Measurements from ENCODE around the gene EME1.

The EME1 gene

DNA sequence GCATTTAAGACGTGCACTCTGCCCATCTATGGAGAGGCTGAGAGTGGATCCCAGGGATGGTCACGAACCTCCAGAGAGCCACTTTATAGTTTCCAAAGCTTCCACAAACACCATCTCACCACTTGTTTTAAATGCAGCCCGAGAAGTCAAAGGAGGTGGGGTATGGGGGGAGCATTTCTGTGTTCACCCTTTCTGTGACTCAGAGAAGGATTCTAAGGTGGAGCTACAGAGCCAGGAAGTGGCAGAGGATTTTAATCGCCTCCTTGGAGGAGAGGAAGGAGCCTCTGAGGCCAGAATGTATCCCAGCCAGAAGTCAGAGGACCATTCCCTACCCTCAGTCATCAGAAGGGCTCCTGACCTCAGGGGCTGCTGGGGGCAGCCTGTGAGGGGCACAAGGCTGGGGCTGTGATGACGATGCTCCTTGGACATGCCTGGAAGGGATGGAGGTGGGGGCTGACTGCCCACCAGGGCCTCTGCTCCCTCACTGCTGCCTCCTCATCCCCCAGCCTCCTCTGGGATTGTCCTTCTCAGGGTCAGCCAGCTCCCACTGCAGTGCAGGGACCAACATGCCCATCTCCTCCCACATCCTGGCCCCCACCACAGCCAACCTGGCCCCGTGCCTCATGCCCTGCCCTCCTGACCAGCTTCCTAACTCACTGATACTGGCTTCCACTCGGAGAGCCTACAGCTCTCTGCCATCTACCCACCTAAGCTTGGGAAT, 24.3 kb upstream of the EME1 start:
- DNase-seq (ENCODE audit: low spot score), result no peak

DNA sequence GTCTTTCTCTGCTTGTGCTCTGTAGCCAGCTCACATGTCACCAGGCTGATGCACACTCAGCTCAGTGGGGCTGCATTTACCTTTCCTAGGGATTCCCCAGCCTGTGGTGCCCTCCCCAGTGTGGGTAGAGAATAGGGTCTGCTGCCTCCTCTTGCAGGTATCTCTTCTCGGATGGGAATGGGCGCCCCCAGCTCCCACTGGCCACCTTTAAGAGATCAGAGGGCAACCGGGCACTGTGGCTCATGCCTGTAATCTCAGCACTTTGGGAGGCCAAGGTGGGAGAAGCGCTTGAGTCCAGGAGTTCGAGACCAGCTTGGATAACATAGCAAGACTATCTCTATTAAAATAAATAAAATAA, 23.8 kb upstream of the EME1 start:
- no peak for DNase-seq (ENCODE audit: low spot score)

DNA sequence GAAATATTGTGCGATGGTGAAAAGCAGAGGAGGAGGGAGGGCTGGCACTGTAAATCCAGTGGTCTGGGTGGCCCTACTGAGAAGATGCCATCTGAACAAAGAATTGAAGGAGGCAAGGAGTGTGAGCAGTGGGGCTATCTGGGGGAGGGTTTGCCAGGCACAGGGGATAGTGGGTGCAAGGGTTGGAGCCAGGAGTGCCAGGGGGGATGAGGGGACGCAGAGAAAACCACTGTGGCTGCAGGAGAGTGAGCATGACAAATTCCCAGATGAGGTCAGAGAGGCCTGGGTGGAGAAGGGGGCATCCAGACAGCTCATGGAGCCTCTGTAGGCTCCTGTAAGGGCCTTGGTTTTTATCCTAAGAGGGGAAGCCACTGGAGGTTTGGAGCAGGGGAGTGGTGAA, 22.3 kb upstream of the EME1 start:
- DNase-seq (ENCODE audit: low spot score), result no peak

DNA sequence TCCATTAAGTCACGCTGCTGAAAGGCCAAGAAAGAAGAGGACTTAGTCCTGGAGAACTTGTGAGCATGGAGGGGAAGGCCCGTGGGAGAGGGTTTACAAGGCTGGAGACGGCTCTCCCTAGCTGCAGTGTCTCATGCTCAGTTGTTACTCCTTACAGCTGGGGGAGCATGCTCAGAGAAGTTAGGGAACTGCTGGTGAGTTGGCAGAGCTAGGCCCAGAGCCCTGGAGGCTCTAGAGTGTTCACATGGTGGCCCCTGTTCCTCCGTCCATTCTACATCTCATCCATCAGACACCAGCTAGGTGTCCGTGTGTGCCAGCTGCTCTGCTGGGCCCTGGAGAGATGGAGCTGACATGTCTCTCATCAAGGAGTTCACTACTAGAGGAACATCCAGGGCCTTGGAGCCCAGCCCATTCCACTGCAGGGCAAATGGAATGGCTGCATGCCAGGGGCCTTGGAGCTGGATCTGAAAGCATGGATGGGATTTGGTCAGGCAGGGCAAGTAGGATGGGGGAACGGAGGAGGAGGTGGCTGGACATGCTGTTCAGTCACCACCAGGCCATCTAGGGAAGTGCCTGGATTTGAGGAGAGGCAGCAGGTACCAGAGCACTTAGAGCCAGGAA, 20.8 kb upstream of the EME1 start:
- no peak for DNase-seq (ENCODE audit: low spot score)

DNA sequence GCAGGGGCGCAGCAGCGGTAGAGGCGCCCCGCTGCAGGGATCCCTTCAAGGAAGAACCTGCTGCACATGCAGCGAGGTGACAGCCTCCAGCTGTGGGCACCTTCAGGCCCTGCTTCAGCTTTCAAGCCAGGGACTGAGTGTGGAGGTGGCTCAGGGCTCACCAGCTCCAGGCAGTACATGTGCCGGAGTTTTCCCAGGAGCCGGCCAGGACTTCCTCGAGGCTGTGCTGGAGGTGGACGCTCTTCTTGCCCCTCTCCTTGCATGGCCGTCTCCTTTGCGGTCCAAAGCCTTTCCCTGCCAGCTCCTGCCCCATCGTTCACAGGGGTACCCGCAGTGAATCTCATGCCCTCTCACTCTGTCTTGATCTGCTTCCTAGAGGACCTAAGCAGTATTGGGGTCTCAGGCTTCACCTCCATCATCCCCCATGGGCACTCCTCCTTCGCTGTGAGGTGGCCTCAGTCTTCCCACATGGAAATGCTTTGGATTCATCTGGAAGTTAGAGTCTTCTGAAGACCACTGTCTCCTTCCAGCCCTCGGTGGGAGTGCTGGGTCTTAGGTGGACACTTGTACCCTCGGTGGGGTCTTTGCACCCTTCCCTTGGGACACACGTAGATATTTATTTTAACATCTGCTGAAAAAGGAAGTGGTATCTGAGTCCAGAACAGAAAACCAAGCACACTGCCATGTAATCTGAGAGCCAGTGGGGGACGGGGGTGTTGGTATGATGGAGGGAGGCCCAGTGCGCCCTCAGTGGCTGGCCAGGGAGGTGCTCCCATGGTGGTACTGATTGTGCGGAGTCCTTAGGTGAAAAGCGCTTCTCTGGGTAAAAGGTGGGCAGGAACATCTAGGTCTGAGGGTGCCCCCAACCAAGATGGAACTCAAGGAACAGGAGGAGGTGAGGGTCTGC, 20.1 kb upstream of the EME1 start:
- no peak for DNase-seq (ENCODE audit: low spot score)

DNA sequence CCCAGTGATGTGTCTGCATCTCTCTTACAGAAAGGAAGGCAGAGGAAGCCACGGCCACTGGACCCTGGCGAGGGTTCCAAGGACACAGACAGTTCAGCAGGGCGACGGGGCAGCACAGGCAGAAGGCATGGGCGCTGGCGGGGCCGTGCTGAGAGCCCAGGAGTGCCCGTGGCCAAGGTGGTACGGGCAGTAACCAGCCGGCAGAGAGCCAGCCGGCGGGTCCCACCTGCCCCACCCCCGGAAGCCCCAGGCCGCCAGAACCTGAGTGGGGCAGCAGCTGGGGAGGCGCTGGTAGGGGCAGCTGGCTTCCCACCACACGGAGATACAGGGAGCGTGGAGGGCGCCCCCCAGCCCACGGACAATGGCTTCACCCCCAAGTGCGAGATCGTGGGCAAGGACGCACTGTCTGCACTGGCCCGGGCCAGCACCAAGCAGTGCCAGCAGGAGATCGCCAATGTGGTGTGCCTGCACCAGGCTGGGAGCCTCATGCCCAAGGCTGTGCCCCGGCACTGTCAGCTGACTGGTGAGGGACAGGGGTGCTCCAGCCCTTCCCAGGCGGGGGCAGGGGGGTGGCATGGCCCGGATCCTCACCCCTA, 19.3 kb upstream of the EME1 start:
- no peak for DNase-seq (ENCODE audit: low spot score)

DNA sequence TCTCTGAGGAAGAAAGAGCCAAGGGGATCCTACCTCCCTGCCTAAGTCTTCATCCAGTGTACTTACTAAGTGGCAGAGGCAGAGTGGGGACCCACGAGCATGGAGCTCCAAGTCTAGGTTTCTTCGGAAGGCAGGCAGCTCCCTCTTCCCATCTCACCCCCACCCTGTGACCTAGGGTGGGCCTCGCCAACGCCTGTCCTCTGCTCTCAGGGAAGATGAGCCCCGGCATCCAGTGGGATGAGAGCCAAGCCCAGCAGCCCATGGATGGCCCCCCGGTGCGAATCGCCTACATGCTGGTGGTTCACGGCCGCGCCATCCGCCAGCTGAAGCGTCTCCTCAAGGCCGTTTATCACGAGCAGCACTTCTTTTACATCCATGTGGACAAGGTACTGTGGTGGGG, 18.8 kb upstream of the EME1 start:
- no peak for DNase-seq (ENCODE audit: low spot score)

DNA sequence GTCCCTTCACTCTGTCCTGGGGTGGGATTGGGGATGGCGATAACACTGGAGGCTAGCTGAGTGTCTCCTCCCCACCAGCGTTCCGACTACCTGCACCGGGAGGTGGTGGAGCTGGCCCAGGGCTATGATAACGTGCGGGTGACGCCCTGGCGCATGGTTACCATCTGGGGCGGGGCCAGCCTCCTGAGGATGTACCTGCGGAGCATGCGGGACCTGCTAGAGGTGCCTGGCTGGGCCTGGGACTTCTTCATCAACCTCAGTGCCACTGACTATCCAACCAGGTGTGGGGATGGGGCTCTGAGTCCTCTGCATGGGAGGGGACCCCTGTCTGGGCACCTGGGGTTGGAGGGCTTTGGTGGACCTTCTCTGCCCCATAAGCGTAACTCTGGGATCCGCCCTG, 18.3 kb upstream of the EME1 start:
- DNase-seq (ENCODE audit: low spot score), result no peak

DNA sequence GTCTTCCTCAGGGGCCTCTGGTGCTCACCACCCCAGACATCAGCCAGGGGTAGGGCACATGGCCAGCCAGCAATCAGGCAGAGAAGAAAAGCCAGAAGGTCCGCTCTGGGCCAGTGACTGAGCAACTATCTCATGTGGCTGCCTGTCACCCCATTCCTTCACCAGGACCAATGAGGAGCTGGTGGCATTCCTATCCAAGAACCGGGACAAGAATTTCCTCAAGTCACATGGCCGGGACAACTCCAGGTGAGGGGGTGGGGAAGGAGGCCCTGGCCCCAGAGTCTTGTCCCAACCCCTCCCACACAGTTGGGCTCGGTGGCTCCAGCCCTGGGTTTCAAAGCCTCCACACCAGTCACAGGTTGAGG, 17.7 kb upstream of the EME1 start:
- no peak for DNase-seq (ENCODE audit: low spot score)

DNA sequence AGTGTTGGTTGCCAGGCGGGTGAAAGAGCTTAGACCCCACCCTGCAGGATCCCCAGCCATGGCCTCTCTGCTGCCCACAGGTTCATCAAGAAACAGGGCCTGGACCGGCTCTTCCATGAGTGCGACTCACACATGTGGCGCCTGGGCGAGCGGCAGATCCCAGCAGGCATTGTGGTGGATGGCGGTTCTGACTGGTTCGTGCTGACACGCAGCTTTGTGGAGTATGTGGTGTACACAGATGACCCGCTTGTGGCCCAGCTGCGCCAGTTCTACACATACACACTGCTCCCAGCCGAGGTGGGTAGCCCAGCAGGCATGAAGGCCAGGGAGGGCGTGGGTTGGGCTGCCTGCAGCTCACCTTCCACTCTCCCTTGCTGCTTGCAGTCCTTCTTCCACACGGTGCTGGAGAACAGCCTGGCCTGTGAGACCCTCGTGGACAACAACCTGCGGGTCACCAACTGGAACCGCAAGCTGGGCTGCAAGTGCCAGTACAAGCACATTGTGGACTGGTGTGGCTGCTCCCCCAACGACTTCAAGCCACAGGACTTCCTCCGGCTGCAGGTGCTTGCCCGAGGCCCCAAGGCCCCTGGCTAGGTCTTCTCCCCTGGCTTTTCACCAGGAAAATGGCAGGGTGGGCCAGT, 17.2 kb upstream of the EME1 start:
- no peak for DNase-seq (ENCODE audit: low spot score)

DNA sequence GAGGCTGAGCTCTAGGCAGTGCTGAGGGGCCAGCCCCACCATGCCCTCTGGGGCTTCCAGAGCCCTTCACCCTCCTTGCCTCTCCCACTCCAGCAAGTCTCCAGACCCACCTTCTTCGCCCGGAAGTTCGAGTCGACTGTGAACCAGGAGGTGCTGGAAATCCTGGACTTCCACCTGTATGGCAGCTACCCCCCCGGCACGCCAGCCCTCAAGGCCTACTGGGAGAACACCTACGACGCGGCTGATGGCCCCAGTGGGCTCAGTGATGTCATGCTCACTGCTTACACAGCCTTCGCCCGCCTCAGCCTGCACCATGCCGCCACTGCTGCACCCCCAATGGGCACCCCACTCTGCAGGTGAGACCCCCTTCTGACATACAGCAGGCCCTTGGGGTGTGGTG, 16.6 kb upstream of the EME1 start:
- DNase-seq (ENCODE audit: low spot score), result no peak

DNA sequence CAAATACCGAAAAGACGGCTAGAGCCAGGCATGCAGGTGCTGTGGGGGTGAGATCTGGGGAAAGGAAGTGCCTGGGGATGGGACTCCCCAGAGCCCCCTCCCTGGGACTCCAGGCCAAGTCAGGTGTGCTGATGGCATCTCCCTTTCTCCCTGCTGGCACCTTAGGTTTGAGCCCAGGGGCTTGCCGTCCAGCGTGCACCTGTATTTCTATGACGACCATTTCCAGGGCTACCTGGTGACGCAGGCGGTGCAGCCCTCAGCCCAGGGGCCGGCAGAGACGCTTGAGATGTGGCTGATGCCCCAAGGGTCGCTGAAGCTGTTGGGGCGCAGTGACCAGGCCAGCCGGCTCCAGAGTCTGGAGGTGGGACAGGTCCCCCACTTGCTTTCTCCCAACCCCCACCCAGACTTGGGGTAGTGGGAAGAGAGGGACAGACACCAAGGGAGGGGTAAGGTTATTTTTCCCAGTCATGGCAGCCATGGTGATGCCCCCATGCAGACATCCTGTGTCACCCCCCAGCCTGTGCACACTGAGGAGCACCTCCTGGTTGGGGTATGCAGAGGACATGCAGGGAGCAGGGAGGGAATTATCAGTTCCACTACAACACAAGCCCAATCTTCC, 16.0 kb upstream of the EME1 start:
- DNase-seq (ENCODE audit: low spot score), result no peak

DNA sequence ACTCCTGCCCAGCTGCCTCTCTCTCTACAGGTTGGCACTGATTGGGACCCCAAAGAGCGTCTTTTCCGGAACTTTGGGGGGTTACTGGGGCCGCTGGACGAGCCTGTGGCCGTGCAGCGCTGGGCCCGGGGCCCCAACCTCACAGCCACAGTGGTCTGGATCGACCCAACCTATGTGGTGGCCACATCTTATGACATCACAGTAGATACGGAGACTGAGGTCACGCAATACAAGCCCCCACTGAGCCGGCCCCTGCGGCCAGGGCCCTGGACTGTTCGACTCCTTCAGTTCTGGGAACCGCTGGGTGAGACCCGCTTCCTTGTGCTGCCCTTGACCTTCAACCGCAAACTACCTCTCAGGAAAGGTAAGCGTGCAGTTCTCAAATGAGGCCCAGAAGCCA, 14.9 kb upstream of the EME1 start:
- DNase-seq (ENCODE audit: low spot score), result no peak

DNA sequence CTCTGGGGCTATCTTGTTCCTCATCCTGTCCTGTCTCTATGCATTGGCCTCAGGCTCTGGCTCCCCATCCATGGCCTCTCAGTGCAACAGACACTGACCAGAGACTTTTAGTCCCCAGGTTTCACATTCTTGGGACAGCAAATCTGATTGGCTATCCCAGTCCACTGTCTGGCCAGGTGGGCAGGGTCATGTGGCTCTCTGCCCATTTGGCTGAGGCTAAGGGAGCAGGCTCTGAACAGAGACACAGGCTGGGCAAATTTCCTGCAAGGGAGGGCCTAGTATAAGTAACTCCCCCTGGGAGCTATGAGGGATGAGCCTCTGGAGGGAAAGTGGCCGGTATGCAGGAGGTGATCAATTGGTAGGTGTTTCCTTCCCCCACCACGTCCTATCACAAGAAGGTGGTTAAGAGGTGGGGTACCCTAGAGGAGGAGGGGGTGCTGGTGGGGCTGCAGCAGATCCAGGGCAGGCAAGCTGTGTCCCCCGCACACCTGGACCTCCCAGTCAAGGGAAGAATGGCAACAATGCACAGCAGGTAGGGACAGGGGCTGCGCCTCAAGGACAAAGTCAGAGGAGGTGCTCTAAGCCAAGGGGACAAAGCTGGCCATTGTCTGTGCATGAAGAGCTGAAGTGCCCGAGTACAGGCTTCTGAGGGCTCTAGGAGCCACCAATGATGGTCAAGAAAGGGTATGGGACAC, 13.9 kb upstream of the EME1 start:
- DNase-seq (ENCODE audit: low spot score), result no peak

DNA sequence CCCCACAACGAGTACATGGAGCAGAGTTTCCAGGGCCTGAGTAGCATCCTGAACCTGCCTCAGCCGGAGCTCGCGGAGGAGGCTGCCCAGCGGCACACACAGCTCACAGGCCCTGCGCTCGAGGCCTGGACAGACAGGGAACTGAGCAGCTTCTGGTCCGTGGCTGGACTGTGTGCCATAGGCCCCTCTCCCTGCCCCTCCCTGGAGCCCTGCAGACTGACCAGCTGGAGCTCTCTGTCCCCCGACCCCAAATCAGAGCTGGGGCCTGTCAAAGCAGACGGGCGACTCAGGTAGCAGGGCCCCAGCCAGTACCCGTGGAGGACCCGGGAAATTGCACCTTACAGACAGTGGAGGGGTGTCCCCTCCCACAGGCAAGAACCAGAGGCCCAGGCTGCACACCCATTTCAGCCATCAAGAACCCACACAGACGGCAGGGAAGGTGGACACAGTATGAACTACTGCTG, 13.0 kb upstream of the EME1 start:
- DNase-seq (ENCODE audit: low spot score), result no peak

DNA sequence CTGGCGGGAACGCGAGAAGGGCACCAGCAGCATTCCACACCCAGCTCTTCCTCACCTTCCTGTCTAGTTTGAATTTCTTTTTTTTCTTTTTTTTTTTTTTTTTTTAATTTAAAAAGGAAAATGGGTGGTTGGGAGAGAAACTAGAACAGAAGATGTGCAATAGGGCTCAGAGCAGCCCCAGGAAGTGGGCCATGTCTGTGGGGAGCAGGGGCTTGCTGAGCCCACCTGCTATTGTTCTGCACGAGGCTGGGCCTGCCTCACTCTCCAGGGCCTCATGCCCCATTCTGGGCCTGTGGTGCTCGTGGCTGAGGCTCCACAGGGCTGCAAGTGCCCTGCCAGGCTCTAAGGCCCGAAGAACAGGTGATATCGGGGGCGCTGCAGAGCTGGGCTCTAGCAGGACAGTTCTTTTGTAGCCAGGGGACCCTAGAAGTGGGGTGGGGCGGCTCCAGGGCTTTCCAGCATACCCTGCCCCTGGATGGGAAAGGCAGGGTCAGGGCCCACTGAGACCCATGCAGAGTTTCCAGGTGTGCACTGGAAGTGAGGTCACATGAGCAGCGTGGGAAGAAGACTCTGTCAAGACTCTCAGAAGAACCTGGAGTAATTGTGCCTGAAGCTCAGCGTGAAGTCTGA, 12.4 kb upstream of the EME1 start:
- no peak for DNase-seq (ENCODE audit: low spot score)

DNA sequence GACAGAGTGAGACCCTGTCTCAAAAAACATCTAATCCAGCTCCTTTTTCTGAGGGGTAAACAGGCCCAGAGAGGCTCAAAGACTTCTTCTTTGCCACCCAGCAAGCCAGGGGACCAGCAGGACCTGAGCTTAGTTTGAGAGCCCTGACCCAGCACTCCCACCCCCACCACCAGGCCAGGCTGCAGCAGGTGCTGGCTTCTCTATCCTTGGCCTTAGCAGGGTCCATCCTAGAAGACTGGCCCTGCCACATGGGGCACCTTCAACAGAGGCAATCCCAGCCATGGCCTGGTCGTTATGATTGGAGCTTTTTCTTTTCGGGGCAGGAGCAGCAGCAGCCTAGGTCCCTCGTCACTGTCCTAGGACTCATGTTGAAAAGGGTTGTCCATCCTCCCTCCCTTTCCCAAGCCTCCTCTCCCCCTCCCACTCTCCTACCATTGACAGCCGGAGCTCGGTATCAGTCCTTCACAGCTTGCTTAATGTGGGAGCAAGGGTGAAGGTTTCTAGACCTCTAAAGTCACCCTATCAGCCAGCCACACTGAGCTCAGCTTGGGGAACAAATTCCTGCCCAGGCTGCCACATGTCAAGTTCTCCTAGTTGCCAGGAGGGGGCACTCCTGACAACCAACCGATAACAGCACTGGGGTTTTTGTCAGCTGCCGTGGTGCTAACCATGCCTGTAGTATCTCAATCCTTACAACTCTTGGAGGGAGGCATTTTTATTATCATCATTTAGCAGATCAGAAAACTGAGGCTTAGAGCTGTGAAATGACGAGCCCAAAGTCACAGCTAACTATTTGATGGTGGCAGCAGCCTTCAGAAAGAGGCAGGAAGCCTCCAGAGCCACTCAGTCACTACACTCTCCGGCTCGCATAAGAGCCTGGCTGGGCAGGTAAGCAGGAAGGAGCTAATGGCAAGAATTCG, 11.2 kb upstream of the EME1 start:
- DNase-seq (ENCODE audit: low spot score), result peak; percentile 70

DNA sequence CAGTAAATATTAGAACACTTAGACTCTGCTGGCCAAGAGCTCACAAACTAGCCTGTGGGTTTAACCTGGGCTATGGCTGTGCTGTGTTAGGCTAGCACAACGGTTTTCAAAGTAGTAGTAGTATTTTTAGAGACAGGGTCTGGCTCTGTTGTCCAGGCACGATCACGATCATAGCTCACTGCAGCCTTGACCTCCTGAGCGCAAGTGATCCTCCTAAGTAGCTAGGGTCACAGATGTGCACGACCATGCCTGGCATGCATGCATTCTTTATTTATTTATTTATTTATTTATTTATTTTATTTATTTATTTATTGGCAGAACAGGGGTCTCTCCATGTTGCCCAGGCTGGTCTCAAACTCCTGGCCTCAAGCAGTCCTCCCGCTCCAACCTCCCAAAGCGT, 10.4 kb upstream of the EME1 start:
- no peak for DNase-seq (ENCODE audit: low spot score)

DNA sequence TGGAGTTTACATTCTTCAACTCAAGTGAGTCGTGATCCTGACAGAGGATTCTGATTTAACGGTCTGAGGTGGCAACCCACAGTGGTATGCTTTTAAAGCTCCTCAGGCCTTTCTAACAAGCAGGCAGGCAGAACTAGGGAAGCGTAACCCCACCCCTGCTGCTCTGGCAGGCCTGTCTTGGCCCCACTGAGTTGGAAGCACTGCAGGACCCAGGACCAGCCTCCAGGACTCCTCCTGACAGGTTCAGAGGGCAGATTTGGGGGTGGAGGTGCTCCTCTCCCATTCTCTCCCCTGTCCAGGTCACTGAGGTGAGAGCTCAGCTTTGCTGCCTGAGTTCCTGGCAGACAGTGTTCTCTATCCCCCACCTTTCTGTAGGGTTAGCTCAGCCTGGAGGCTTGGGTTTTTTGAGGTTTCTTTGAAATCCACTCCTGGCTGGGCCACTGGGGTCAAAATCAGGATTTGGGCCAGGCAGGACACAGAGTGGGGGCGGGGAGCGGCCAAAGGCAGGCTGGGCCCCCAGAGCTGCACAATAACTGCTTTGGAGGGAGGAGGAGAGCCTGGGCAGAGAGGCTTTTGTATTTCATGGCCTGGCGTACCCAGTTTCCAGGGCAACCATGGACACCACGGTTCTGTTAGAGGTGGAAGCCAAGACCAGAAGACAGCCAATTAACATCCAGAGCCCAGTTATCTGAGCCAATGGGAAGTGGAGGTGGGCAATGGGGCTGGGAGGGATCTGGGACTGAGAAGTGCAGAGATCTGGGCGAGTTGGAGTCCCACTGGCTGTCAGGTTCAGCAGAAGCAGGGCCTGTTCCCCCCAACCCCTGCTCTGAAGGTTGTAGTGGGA, 9.6 kb upstream of the EME1 start:
- peak; percentile 87 for DNase-seq (ENCODE audit: low spot score)

Data from globus pallidus (tissue), 1 donor.